ENCODE results near the gene HK1.
"Not testable (repeated sequence)": the region's sequence is repeated elsewhere in the genome, so short reads cannot be mapped to it uniquely, and the experiment has no call there.

The HK1 gene

DNA sequence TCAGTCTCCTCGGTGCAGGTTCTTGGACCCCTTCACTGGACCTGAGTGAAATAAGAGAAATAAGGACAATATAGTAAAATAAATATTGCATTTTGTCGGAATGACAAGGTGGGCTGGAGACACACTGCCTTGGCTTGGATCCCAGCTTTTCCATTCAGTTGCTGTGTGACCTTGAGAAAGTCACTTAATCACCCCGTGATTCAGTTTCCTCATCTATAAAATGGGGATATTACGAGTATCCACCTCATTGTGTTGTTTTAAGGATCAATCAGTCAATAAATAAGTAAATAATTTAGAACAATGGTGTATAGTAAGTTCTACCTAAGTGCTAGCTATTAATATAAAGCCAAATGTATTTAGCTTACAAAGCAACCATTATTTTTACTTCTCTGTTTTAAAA is 29.1 kb downstream of the HK1 start:
- no peak for ATAC-seq
- TF ChIP-seq, protein P1, sequence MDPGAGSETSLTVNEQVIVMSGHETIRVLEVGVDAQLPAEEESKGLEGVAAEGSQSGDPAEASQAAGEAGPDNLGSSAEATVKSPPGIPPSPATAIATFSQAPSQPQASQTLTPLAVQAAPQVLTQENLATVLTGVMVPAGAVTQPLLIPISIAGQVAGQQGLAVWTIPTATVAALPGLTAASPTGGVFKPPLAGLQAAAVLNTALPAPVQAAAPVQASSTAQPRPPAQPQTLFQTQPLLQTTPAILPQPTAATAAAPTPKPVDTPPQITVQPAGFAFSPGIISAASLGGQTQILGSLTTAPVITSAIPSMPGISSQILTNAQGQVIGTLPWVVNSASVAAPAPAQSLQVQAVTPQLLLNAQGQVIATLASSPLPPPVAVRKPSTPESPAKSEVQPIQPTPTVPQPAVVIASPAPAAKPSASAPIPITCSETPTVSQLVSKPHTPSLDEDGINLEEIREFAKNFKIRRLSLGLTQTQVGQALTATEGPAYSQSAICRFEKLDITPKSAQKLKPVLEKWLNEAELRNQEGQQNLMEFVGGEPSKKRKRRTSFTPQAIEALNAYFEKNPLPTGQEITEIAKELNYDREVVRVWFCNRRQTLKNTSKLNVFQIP (CRISPR knock-in tag; IDR thresholded peaks at IDR 0.05; ENCODE audit: borderline replicate concordance, low read depth): no peak
- TF ChIP-seq ZNF8 (CRISPR knock-in tag; IDR thresholded peaks at IDR 0.05) (no peak), OSR1 (CRISPR knock-in tag; IDR thresholded peaks at IDR 0.05) (no peak), ZC3H10 (CRISPR knock-in tag; IDR thresholded peaks at IDR 0.05) (no peak), BACH2 (CRISPR knock-in tag; IDR thresholded peaks at IDR 0.05; ENCODE audit: borderline replicate concordance) (no peak), ZFP30 (CRISPR knock-in tag; IDR thresholded peaks at IDR 0.05) (no peak), PPARA (CRISPR knock-in tag; IDR thresholded peaks at IDR 0.05; ENCODE audit: borderline replicate concordance) (no peak), SNAI2 (CRISPR knock-in tag; IDR thresholded peaks at IDR 0.05) (no peak), CSDC2 (CRISPR knock-in tag; IDR thresholded peaks at IDR 0.05) (no peak), ESRRG (CRISPR knock-in tag; IDR thresholded peaks at IDR 0.05) (no peak)
- TF ChIP-seq, protein P2, sequence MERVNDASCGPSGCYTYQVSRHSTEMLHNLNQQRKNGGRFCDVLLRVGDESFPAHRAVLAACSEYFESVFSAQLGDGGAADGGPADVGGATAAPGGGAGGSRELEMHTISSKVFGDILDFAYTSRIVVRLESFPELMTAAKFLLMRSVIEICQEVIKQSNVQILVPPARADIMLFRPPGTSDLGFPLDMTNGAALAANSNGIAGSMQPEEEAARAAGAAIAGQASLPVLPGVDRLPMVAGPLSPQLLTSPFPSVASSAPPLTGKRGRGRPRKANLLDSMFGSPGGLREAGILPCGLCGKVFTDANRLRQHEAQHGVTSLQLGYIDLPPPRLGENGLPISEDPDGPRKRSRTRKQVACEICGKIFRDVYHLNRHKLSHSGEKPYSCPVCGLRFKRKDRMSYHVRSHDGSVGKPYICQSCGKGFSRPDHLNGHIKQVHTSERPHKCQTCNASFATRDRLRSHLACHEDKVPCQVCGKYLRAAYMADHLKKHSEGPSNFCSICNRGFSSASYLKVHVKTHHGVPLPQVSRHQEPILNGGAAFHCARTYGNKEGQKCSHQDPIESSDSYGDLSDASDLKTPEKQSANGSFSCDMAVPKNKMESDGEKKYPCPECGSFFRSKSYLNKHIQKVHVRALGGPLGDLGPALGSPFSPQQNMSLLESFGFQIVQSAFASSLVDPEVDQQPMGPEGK (CRISPR knock-in tag; IDR thresholded peaks at IDR 0.05; ENCODE audit: borderline replicate concordance): no peak
- TF ChIP-seq, protein P3, sequence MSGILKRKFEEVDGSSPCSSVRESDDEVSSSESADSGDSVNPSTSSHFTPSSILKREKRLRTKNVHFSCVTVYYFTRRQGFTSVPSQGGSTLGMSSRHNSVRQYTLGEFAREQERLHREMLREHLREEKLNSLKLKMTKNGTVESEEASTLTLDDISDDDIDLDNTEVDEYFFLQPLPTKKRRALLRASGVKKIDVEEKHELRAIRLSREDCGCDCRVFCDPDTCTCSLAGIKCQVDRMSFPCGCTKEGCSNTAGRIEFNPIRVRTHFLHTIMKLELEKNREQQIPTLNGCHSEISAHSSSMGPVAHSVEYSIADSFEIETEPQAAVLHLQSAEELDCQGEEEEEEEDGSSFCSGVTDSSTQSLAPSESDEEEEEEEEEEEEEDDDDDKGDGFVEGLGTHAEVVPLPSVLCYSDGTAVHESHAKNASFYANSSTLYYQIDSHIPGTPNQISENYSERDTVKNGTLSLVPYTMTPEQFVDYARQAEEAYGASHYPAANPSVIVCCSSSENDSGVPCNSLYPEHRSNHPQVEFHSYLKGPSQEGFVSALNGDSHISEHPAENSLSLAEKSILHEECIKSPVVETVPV (CRISPR knock-in tag; IDR thresholded peaks at IDR 0.05): no peak
- TF ChIP-seq, protein P4, sequence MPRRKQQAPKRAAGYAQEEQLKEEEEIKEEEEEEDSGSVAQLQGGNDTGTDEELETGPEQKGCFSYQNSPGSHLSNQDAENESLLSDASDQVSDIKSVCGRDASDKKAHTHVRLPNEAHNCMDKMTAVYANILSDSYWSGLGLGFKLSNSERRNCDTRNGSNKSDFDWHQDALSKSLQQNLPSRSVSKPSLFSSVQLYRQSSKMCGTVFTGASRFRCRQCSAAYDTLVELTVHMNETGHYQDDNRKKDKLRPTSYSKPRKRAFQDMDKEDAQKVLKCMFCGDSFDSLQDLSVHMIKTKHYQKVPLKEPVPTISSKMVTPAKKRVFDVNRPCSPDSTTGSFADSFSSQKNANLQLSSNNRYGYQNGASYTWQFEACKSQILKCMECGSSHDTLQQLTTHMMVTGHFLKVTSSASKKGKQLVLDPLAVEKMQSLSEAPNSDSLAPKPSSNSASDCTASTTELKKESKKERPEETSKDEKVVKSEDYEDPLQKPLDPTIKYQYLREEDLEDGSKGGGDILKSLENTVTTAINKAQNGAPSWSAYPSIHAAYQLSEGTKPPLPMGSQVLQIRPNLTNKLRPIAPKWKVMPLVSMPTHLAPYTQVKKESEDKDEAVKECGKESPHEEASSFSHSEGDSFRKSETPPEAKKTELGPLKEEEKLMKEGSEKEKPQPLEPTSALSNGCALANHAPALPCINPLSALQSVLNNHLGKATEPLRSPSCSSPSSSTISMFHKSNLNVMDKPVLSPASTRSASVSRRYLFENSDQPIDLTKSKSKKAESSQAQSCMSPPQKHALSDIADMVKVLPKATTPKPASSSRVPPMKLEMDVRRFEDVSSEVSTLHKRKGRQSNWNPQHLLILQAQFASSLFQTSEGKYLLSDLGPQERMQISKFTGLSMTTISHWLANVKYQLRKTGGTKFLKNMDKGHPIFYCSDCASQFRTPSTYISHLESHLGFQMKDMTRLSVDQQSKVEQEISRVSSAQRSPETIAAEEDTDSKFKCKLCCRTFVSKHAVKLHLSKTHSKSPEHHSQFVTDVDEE (CRISPR knock-in tag; IDR thresholded peaks at IDR 0.05): no peak

DNA sequence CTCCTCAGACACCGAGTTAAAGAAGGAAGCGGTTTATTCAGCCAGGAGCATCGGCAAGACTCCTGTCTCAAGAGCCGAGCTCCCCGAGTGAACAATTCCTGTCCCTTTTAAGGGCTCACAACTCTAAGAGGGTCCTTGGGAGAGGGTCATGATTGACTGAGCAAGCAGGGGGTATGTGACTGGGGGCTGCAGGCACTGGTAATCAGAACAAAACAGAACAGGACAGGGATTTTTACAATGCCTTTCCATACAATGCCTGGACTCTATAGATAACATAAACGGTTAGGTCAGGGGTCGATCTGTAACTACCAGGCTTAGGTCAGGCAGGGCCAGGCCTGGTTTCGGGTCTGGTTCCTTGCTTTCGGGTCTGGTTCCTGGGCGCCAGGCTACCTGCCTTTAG is 30.0 kb downstream of the HK1 start:
- ATAC-seq: not testable (repeated sequence)

DNA sequence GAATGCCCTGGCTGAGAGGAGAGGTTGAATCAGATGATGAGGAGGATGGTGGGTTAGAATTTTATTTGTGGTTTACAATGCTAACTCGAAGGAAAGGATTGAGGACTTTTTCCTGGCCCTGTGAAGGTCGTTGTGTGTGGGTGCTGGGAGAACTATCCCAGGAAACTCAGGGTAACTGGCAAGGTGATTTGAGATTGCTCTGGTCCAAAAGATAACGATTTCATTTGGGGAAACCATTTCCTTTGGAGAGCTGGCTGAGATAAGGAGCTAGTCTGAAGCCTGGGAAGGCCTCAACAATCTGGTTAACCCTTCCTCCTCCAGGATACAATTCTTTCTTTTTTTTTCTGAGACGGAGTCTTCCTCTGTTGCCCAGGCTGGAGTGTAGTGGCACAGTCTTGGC is 33.0 kb downstream of the HK1 start:
- TF ChIP-seq, protein P4 (CRISPR knock-in tag; IDR thresholded peaks at IDR 0.05): no peak
- no peak for TF ChIP-seq TCF4 (CRISPR knock-in tag; IDR thresholded peaks at IDR 0.05; ENCODE audit: borderline replicate concordance)
- no peak for TF ChIP-seq ZC3H10 (CRISPR knock-in tag; IDR thresholded peaks at IDR 0.05)
- TF ChIP-seq CSDC2 (CRISPR knock-in tag; IDR thresholded peaks at IDR 0.05): no peak
- TF ChIP-seq ZFP3 (CRISPR knock-in tag; IDR thresholded peaks at IDR 0.05): no peak
- no peak for TF ChIP-seq ZNF70 (CRISPR knock-in tag; IDR thresholded peaks at IDR 0.05)
- TF ChIP-seq SNAI2 (CRISPR knock-in tag; IDR thresholded peaks at IDR 0.05): no peak
- TF ChIP-seq, protein P1 (CRISPR knock-in tag; IDR thresholded peaks at IDR 0.05; ENCODE audit: borderline replicate concordance, low read depth): no peak
- no peak for TF ChIP-seq PPARA (CRISPR knock-in tag; IDR thresholded peaks at IDR 0.05; ENCODE audit: borderline replicate concordance)
- TF ChIP-seq BACH2 (CRISPR knock-in tag; IDR thresholded peaks at IDR 0.05; ENCODE audit: borderline replicate concordance): no peak
- no peak for TF ChIP-seq ZFP30 (CRISPR knock-in tag; IDR thresholded peaks at IDR 0.05)
- TF ChIP-seq RARB (CRISPR knock-in tag; IDR thresholded peaks at IDR 0.05): no peak
- TF ChIP-seq ISL1 (CRISPR knock-in tag; IDR thresholded peaks at IDR 0.05): no peak
- TF ChIP-seq GLIS3 (CRISPR knock-in tag; IDR thresholded peaks at IDR 0.05): no peak
- no peak for TF ChIP-seq ARNTL (CRISPR knock-in tag; IDR thresholded peaks at IDR 0.05; ENCODE audit: borderline replicate concordance, low read depth)
- TF ChIP-seq, protein P2 (CRISPR knock-in tag; IDR thresholded peaks at IDR 0.05; ENCODE audit: borderline replicate concordance): no peak
- no peak for ATAC-seq
